ENCODE data around the gene LIPC. TPM values are rescaled to one million over a fixed set of nuclear protein-coding genes. Genes with fewer than 3 reads are reported as not detected.

LIPC gene
- total and polyA plus RNA-seq, 2 experiments from 2014 or later = not detected

- Mint-ChIP-seq H3K27ac (no peak overlapping the region), H3K9me3 (no peaks in the 10 kb centered on the region), H3K4me1 (no peaks in the 10 kb centered on the region), H3K27me3 (ENCODE audit: insufficient read depth, low read depth, poor library complexity) (peaks cover 6% of the 10 kb centered on the region), H3K4me3 (no peak overlapping the region), H3K36me3 (ENCODE audit: low read depth) (no peaks in the 10 kb centered on the region)
- H4K20me1 ChIP-seq (replicated peaks; ENCODE audit: insufficient read depth) = no peaks in the 10 kb centered on the region
- no peaks in the 10 kb centered on the region for H3K4me1 ChIP-seq (ENCODE audit: insufficient read depth)
- H3K27me3 ChIP-seq (ENCODE audit: insufficient read depth) = no peaks in the 10 kb centered on the region
- H2AFZ ChIP-seq = no peak overlapping the region
- no peaks in the 10 kb centered on the region for H3F3A ChIP-seq (replicated peaks; ENCODE audit: low read depth)
- H3K4me2 ChIP-seq = no peak overlapping the region
- no peak for DNase-seq (ENCODE audit: low spot score)
- no peak for ATAC-seq
- H3K27ac ChIP-seq (ENCODE audit: low read depth) = no peak overlapping the region
- H3K79me2 ChIP-seq (replicated peaks; ENCODE audit: insufficient read depth) = no peaks in the 10 kb centered on the region
- no peak overlapping the region for H3K4me3 ChIP-seq
- no peaks in the 10 kb centered on the region; the same call in 1 of the 2 replicates for H3K9me2 ChIP-seq (ENCODE audit: insufficient read depth)
- no peaks in the 10 kb centered on the region for H3K36me3 ChIP-seq (ENCODE audit: insufficient read depth)
- TF ChIP-seq NANOG (IDR thresholded peaks at IDR 0.05; ENCODE audit: borderline replicate concordance) (no peak), CREB1 (CRISPR knock-in tag; IDR thresholded peaks at IDR 0.05; ENCODE audit: low read depth) (no peak), CTCF (conservative IDR thresholded peaks at IDR 0.05; ENCODE audit: low read depth in 2 of 2) (no peak), ZNF462 (CRISPR knock-in tag; IDR thresholded peaks at IDR 0.05) (no peak), ZNF114 (CRISPR knock-in tag; IDR thresholded peaks at IDR 0.05) (no peak), ZNF331 (CRISPR knock-in tag; IDR thresholded peaks at IDR 0.05; ENCODE audit: low read depth) (no peak), ETS1 (IDR thresholded peaks at IDR 0.05) (no peak), EZH2 (IDR thresholded peaks at IDR 0.05; ENCODE audit: low read depth, unreplicated experiment) (no peak), JUNB (IDR thresholded peaks at IDR 0.05; ENCODE audit: unreplicated experiment) (no peak)
Observed at GRCh38 chr15:58573270-58573669, 141.5 kb downstream of the LIPC start.
